ENCODE data around the gene CD200R1L. TPM values are rescaled to one million over a fixed set of nuclear protein-coding genes. Genes with fewer than 3 reads are reported as not detected.

The CD200R1L gene
- total and polyA plus RNA-seq, 2 of the 13 experiments (the other 11 are each of a cell fraction or from before 2014, with no cell fraction given), result not detected

GRCh38 chr3:112847692-112848091 lies 1.0 kb upstream of the CD200R1L start:
- Histone ChIP-seq H3K27me3 (ENCODE audit: control insufficient read depth in 1 of 2, insufficient read depth in 2 of 2, low read length in 2 of 2) (no peaks in the 10 kb centered on the region), H3K4me2 (ENCODE audit: low read depth, low read length) (no peak overlapping the region), H3K36me3 (replicated peaks in 1 of 2; ENCODE audit: control insufficient read depth in 1 of 2, insufficient read depth in 2 of 2, low read length in 2 of 2) (no peaks in the 10 kb centered on the region), H3K27ac (ENCODE audit: extremely low read length, insufficient read depth, low read length) (no peak overlapping the region), H4K20me1 (ENCODE audit: insufficient read depth, low read length) (no peaks in the 10 kb centered on the region), H3K9ac (ENCODE audit: insufficient read depth, low read depth, low read length) (no peak overlapping the region), H3K4me3 (replicated peaks in 1 of 3; ENCODE audit: insufficient read depth in 1 of 3, low read depth in 2 of 3, low read length in 3 of 3) (no peak overlapping the region), H2AFZ (ENCODE audit: low read length) (no peak overlapping the region), H3K79me2 (ENCODE audit: insufficient read depth, low read length) (no peaks in the 10 kb centered on the region), H3K4me1 (ENCODE audit: insufficient read depth, low read length) (no peaks in the 10 kb centered on the region), H3K9me3 (ENCODE audit: low read length) (0 out of 2 replicates have a peak, but pooled peaks cover 7% of the 10 kb centered on the region)
- TF ChIP-seq ZNF878 (CRISPR knock-in tag; IDR thresholded peaks at IDR 0.05) (no peak), ZNF414 (CRISPR knock-in tag; IDR thresholded peaks at IDR 0.05) (no peak), ZSCAN5A (CRISPR knock-in tag; IDR thresholded peaks at IDR 0.05; ENCODE audit: borderline replicate concordance) (no peak), ARID5B (CRISPR knock-in tag; IDR thresholded peaks at IDR 0.05) (no peak)
- intact Hi-C loops (cut with micrococcal nuclease; ENCODE audit: unreplicated experiment) (no loop called here), in situ Hi-C loops (cut with HindIII; ENCODE audit: extremely low pct_ligation_motif_present, low pct_unique_long_range_greater_than_20kb) (no loop called here)
- ChIA-PET CTCF (ENCODE audit: low intra/inter-chr PET ratio, low total read pairs) (no interaction called here), POLR2A (no interaction called here)
- WGBS (ENCODE audit: low lambda C conversion rate), result 3% methylated on average over 3 of the region's 3 CpGs
- no peak for DNase-seq (ENCODE audit: low spot score)
- ATAC-seq, result no peak
- no TSS peak for BruUV-seq (replicated peaks)
- FAIRE-seq, result no peak
